D721Med (cell line): ENCODE data around the gene SEMA6B.

ENCODE experiments used
- DNase-seq: peaks from one replicate; pipeline ENCODE4 v3.0.0; 2011; ENCODE audit warnings: low spot score; ENCODE audit not compliant: insufficient read length
- FAIRE-seq: peaks from 2 replicates; lab custom pipeline; 2011; peaks lifted over from hg19 to GRCh38; lab: Jason Lieb, UNC
- CTCF ChIP-seq: IDR thresholded peaks from 2 replicates; pipeline ENCODE4 v1.5.1; 2012; ENCODE audit warnings: mild to moderate bottlenecking, control low read depth; ENCODE audit not compliant: insufficient read depth; ENCODE audit errors: missing control alignments

SEMA6B gene

GRCh38 chr19:4556597-4557127, 2.8 kb downstream of the SEMA6B start:
- TF ChIP-seq CTCF, result no peak
- DNase-seq, result no peak
- FAIRE-seq, result no peak

GRCh38 chr19:4555657-4556561, 3.6 kb downstream of the SEMA6B start:
- FAIRE-seq (no peak), DNase-seq (no peak)
- TF ChIP-seq CTCF, result no peak

- no peak for FAIRE-seq
- TF ChIP-seq CTCF, result no peak
- no peak for DNase-seq
Observed at GRCh38 chr19:4554717-4555116, 4.8 kb downstream of the SEMA6B start.

GRCh38 chr19:4553775-4554174, 5.7 kb downstream of the SEMA6B start:
- FAIRE-seq (no peak), DNase-seq (no peak)
- TF ChIP-seq CTCF, result no peak

- TF ChIP-seq CTCF, result no peak
- FAIRE-seq, result no peak
- no peak for DNase-seq
Observed at GRCh38 chr19:4553092-4553695, 6.3 kb downstream of the SEMA6B start.

- no peak for FAIRE-seq
- no peak for DNase-seq
- TF ChIP-seq CTCF, result no peak
Observed at GRCh38 chr19:4552525-4552819, 7.0 kb downstream of the SEMA6B start.

- FAIRE-seq, result no peak
- DNase-seq, result no peak
- TF ChIP-seq CTCF, result no peak
Observed at GRCh38 chr19:4550479-4551050, 8.9 kb downstream of the SEMA6B start.
